Nephron (organoid): ENCODE measurements around the gene UBE2A.

Experiments
- H3K27ac Mint-ChIP-seq, 3 experiments: 2 replicates each; pipeline ENCODE4 v1.8.0; 2020; ENCODE audit warnings: mixed read lengths in 3 of 3, mild to moderate bottlenecking in 2 of 3, moderate library complexity in 1 of 3
- H3K27me3 Mint-ChIP-seq: 2 replicates; pipeline ENCODE4 v1.8.0; 2021; ENCODE audit warnings: low read depth, mild to moderate bottlenecking, moderate library complexity, mixed read lengths
- H3K36me3 Mint-ChIP-seq: 2 replicates; pipeline ENCODE4 v1.8.0; 2020; ENCODE audit warnings: low read depth, mixed read lengths
- H3K4me1 Mint-ChIP-seq: 2 replicates; pipeline ENCODE4 v1.8.0; 2020; ENCODE audit warnings: mixed read lengths
- H3K4me3 Mint-ChIP-seq, 3 experiments: 2 replicates each; pipeline ENCODE4 v1.8.0; 2020; ENCODE audit warnings: mild to moderate bottlenecking in 3 of 3, mixed read lengths in 3 of 3, moderate library complexity in 2 of 3
- H3K9me3 Mint-ChIP-seq: 2 replicates; pipeline ENCODE4 v1.8.0; 2020; ENCODE audit warnings: mixed read lengths
- CTCF ChIP-seq, 3 experiments: fragments of 200-600 bp; sonication (generic); IDR thresholded peaks; one replicate each; pipeline ENCODE4 v1.5.0; 2021; ENCODE audit warnings: antibody characterized with exemption in 3 of 3; ENCODE audit not compliant: unreplicated experiment in 3 of 3

The UBE2A gene

DNA sequence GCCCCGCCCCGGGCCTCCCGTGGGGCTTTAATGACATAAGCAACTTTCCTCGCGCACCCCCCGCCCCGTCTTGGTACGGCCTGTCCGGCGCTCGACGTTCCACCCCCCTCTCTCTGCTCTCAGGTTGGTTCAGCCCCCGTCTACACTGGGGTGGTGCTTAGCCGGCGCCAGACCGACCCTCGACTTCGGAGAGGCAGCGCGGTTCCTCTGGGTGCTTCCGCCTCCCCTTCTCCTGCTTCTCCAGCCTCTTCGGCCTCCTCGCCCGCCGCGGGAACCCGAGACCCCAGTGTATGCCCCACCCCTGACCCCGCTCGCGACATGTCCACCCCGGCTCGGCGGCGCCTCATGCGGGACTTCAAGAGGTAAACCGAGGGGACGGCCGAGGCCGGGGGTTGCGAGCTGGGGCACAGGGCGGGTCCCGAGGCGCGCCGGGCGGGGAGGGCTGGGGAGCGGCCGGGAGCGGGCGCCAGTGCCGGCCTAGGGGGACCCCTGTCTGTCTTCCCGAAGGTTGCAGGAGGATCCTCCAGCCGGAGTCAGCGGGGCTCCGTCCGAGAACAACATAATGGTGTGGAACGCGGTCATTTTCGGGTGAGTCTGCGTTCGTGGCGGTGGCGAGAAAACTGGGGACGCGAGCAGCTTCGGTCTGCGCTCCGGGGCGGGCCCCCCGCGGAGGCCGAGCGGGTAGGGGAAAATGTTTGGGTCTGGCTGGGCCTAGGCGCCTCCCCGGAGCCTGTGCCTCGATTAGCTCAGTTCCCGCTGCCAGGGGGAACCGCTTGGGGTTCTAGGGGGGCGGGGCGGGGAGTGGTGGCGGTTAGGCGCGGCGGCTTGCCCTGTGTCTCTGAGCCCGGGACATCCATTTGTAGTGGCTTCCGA lies at the start of gene UBE2A:
TSS of gene UBE2A (plus strand) at position 170 of the 873 bp plus-strand sequence. CDS start at position 319, 149 bp downstream.
- Mint-ChIP-seq H3K36me3 (no peaks in the 10 kb centered on the region), H3K9me3 (peaks cover 12% of the 10 kb centered on the region), H3K4me3 (peak within 1 kb of the TSS; percentile 84 to 90 (median 90))

DNA sequence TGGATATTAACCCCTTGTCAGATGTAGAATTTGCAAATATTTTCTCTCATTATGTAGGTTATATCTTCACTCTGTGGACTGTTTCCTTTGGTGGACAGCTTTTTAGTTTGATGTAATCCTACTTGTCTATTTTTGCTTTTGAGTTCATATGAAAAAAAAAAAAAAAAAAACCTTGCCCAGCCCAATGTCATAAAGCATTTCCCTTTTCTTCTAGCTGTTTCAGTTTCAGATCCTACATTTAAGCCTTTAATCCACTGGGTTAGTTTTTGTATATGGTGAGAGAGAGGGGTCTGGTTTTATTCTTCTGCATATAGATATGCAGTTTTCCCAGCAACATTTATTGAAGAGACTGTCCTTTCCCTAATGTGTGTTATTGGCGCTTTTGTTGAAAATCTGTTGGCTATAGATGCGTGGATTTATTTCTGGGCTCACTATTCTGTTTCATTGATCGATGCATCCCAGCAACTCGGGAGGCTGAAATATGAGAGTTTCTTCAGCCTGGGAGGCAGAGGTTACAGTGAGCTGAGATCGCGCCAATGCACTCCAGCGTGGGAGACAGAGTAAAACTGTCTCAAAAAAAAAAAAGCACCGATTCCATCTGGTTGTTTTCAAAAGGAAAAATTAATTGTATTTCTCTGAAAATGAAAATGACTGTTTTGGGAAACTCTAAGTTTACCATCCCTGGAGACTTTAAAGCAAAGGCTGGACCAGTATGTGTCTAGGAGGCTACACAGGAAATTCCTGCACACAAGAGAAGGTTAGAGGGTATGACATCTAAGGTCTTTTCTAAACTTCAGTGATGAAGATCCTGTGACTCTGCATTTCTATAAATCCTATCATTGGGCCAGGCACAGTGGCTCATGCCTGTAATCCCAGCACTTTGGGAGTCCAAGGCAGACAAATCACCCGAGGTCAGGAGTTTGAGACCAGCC lies 44.8 kb upstream of the UBE2A start:
- Mint-ChIP-seq H3K27me3 (no peaks in the 10 kb centered on the region), H3K9me3 (peaks cover 18% of the 10 kb centered on the region)
- no peak for TF ChIP-seq CTCF (IDR thresholded peaks at IDR 0.05; ENCODE audit: unreplicated experiment in 3 of 3)

More for the DNA sequence above, at the start of gene UBE2A:
- Mint-ChIP-seq H3K27me3 (no peaks in the 10 kb centered on the region), H3K27ac (peak within 1 kb of the TSS; percentile 83 to 91 (median 88)), H3K4me1 (peaks cover 10% of the 10 kb centered on the region)
- peak; percentile 35 to 46 (median 36) for TF ChIP-seq CTCF (IDR thresholded peaks at IDR 0.05; ENCODE audit: unreplicated experiment in 3 of 3)

DNA sequence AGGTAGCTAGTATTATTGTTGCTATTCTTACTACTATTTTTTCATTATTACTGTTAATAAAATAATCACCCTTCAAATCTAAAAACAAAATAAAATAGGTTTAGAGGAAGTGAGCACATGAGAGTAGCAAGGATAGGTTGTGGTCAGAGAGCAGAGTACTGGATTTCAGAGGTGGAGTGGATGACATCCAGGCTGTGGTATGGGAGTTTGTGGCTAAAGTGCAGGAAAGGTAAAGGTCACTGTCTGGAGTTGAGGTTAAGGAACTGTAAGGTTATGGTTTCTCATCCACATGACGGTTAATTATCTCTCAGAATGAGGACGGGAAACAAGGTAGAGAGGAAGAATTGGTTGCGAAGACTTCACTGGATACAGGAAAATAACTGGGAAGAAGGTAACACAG lies 36.9 kb upstream of the UBE2A start:
- peak overlapping the region in 1 of 3 experiments; percentile 21 for H3K27ac Mint-ChIP-seq
- H3K27me3 Mint-ChIP-seq = no peaks in the 10 kb centered on the region
- H3K9me3 Mint-ChIP-seq = peaks cover 18% of the 10 kb centered on the region
- no peak for TF ChIP-seq CTCF (IDR thresholded peaks at IDR 0.05; ENCODE audit: unreplicated experiment in 3 of 3)
- H3K36me3 Mint-ChIP-seq = peaks cover 35% of the 10 kb centered on the region
- H3K4me3 Mint-ChIP-seq = no peak overlapping the region
- no peaks in the 10 kb centered on the region for H3K4me1 Mint-ChIP-seq

More for the DNA sequence above, 44.8 kb upstream of the UBE2A start:
- Mint-ChIP-seq H3K4me3 (peak overlapping the region; percentile 9 to 67 (median 42)), H3K27ac (peak overlapping the region; percentile 32 to 82 (median 79)), H3K4me1 (peaks cover 13% of the 10 kb centered on the region), H3K36me3 (peaks cover 10% of the 10 kb centered on the region)

GRCh38 chrX:119539872-119540271 lies 34.5 kb upstream of the UBE2A start:
- H3K27ac Mint-ChIP-seq = no peak overlapping the region
- H3K36me3 Mint-ChIP-seq = peaks cover 26% of the 10 kb centered on the region
- no peak for TF ChIP-seq CTCF (IDR thresholded peaks at IDR 0.05; ENCODE audit: unreplicated experiment in 3 of 3)
- H3K9me3 Mint-ChIP-seq = peaks cover 5% of the 10 kb centered on the region
- H3K4me1 Mint-ChIP-seq = no peaks in the 10 kb centered on the region
- no peak overlapping the region for H3K4me3 Mint-ChIP-seq
- H3K27me3 Mint-ChIP-seq = no peaks in the 10 kb centered on the region

DNA sequence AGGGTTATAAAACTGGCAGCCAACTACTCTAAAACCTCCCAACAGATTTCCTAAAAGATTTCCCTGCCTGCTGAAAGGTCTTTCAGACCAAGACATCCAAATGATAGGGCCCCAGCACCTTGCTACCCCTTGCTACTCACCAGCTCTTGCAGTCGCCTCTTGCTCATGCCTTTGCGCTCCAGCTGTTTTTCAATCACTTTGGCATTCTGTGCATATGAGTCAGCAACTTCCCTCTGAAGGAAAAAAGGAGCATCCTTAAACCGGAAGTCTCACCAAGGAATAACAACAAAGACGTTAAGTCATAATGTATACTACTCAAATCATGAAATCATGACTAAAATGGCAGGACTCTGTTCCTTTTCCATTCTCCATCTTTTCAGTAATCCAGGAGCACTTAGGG lies 33.2 kb upstream of the UBE2A start:
- Mint-ChIP-seq H3K9me3 (peaks cover 3% of the 10 kb centered on the region), H3K27me3 (no peaks in the 10 kb centered on the region), H3K36me3 (peaks cover 21% of the 10 kb centered on the region), H3K4me3 (no peak overlapping the region), H3K27ac (no peak overlapping the region), H3K4me1 (no peaks in the 10 kb centered on the region)
- TF ChIP-seq CTCF (IDR thresholded peaks at IDR 0.05; ENCODE audit: unreplicated experiment in 3 of 3) = no peak
